Measurements from ENCODE around the gene RPL13.

Gene RPL13

DNA sequence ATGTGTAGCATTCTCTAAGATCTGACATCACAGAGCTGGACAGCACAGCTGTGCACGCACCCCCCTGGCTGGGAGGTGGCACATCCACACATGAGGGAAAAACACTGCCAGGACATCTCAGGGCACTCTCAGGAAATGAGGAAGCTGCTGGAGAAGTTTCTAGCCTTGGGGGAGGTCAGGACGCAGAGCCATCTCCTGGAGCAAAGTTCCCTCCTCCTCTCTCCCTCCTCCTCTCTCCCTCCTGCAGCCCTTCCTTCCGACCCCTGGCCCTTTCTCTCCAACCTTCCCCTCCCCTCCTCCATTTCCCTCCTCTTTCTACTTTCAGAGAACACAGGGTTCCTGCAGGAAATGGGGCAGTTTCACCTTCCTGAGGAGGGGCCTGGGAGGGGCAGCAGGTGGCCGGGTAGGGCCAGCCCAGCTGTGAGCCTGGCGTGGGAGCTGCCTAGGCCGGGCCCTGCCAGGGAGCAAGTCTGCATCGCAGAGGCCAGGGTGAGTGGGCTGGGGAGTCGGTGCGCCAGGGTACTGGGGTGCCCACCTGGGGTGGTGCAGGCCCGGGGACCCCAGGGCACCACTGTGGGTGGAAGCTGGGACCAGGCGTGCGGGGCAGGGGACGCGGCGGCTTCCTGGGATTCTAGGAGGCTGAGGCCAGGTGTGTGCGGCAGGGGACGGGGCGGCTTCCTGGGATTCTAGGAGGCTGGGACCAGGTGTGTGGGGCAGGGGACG lies 52.9 kb downstream of the RPL13 start, which contains the start of gene DPEP1:
Gene DPEP1 (plus strand): TSS at position 412 of the 723 bp plus-strand sequence. CDS start 16,769 bp downstream, outside the sequence.
- H3K4me3 ChIP-seq (ENCODE audit: low read length): no peak within 1 kb of the TSS
- no peak for TF ChIP-seq ZNF274 (IDR thresholded peaks at IDR 0.05; ENCODE audit: low read depth, low read length)

DNA sequence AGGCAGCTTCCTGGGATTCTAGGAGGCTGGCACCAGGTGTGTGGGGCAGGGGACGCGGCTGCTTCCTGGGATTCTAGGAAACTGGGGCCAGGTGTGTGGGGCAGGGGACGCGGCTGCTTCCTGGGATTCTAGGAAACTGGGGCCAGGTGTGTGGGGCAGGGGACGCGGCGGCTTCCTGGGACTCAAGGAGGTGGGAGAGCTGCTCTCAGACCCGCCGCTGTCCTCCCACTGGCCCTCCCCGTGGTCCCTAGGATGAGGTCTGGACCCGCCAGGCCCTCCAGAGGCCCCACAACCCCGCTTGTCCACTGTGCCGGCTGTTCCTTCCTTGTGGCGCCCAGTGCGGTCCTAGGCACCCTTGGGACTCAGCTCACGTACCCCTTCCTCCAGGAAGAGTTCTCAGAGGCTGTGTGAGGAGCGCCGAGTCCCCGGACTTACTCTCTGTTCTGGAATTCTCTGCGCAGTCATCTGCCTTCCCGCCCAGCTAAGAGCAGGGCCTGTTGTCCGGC lies 53.5 kb downstream of the RPL13 start:
- TF ChIP-seq ZNF274 (IDR thresholded peaks at IDR 0.05; ENCODE audit: low read depth, low read length): no peak

More for the DNA sequence above, 53.5 kb downstream of the RPL13 start:
- no peak overlapping the region for H3K4me3 ChIP-seq (ENCODE audit: low read length)
